T-helper 17 cell (primary cell): ENCODE measurements around the gene RIMKLB. TPM values are rescaled to one million over a fixed set of nuclear protein-coding genes. Genes with fewer than 3 reads are reported as not detected.

Experiments used
- ATAC-seq: fragments of 150-1000 bp; cut with Tn5 transposase; 2 replicates; pipeline ENCODE4 v1.10.0; 2021; ENCODE audit warnings: mild to moderate bottlenecking, moderate library complexity
- DNase-seq, 3 donors: peaks; one replicate each; pipeline versions ENCODE4 v3.0.0 to v3.0.0-alpha.2; 2020 to 2021
- H3K9me3 ChIP-seq: one replicate; pipeline ENCODE4 v1.7.0; 2013; ENCODE audit warnings: low read length, mild to moderate bottlenecking; ENCODE audit not compliant: control insufficient read depth, poor library complexity, severe bottlenecking
- H3K27ac Mint-ChIP-seq: one replicate; pipeline ENCODE4 v1.8.0; 2022; ENCODE audit warnings: mild to moderate bottlenecking, moderate library complexity, mixed read lengths
- H3K27me3 Mint-ChIP-seq: one replicate; pipeline ENCODE4 v1.8.0; 2022; ENCODE audit warnings: mixed read lengths
- H3K36me3 Mint-ChIP-seq: one replicate; pipeline ENCODE4 v1.8.0; 2022; ENCODE audit warnings: low read depth, mixed read lengths
- H3K4me1 Mint-ChIP-seq: one replicate; pipeline ENCODE4 v1.8.0; 2022; ENCODE audit warnings: mild to moderate bottlenecking, mixed read lengths
- H3K4me3 Mint-ChIP-seq: one replicate; pipeline ENCODE4 v1.8.0; 2022; ENCODE audit warnings: mild to moderate bottlenecking, moderate library complexity, mixed read lengths
- total RNA-seq, 4 donors: library from RNA in 2 of 4; stranded (reverse) in 2 of 4; gene quantifications; one replicate each; pipeline ENCODE4 v1.2.3 and lab custom pipeline; 2022 to 2026

The RIMKLB gene
- total RNA-seq, 2 donors from 2014 or later, result 15.1 to 15.2 TPM

GRCh38 chr12:8676651-8677050 lies 21.1 kb upstream of the RIMKLB start:
- H3K27ac Mint-ChIP-seq, result no peak overlapping the region
- ATAC-seq (no peak), DNase-seq (no peak)
- peaks cover 4% of the 10 kb centered on the region for H3K36me3 Mint-ChIP-seq
- H3K4me3 Mint-ChIP-seq, result no peak overlapping the region
- peaks cover 15% of the 10 kb centered on the region for H3K27me3 Mint-ChIP-seq
- no peaks in the 10 kb centered on the region for H3K9me3 ChIP-seq
- peaks cover 8% of the 10 kb centered on the region for H3K4me1 Mint-ChIP-seq

DNA sequence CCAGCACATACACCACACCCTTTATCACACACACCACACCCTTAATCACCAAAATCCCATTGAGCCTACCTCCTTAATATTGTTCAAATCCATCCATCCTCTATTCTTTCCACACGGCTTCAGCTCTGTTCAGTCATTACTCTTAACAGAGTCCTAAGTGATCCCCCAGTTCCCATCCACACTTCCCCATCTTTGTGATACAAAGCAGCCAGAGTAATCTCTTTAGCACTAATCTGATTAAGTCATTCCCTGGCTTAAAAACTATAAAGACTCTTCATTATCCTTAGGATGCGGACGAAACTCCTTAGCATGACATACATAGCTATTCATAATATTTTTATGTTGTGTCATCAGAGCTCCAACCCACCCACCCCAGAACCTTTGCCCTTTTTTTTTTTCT lies 20.4 kb upstream of the RIMKLB start:
- DNase-seq, result no peak
- H3K27ac Mint-ChIP-seq, result no peak overlapping the region
- H3K36me3 Mint-ChIP-seq, result peaks cover 4% of the 10 kb centered on the region
- H3K4me3 Mint-ChIP-seq, result no peak overlapping the region
- H3K27me3 Mint-ChIP-seq, result peaks cover 22% of the 10 kb centered on the region
- H3K9me3 ChIP-seq, result no peaks in the 10 kb centered on the region
- peaks cover 8% of the 10 kb centered on the region for H3K4me1 Mint-ChIP-seq
- ATAC-seq, result no peak

DNA sequence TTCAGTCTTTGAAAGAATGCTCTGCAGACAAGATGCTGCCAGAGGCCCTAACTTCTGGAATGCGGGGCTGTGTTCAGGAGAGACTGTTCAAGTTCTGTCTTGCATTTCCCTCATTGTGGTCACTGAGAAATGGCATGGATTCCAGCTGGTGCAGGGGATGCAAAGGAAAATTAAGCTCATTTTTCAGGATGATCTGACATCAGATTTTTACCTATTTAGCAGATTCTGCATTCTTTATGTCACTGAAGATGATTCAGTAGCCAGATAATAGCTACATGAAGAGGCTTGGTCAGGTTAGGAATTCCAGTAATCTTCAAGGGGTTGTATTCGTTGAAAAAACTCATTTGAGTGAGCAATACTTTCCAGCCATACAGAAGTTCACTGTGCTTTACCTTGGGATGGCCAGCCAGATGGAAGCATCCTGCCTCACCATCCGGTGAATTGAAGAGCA lies 19.1 kb upstream of the RIMKLB start:
- no peak for ATAC-seq
- H3K4me3 Mint-ChIP-seq, result no peak overlapping the region
- H3K4me1 Mint-ChIP-seq, result peaks cover 8% of the 10 kb centered on the region
- no peak overlapping the region for H3K27ac Mint-ChIP-seq
- no peak for DNase-seq
- peaks cover 22% of the 10 kb centered on the region for H3K27me3 Mint-ChIP-seq
- H3K9me3 ChIP-seq, result no peaks in the 10 kb centered on the region
- peaks cover 4% of the 10 kb centered on the region for H3K36me3 Mint-ChIP-seq

DNA sequence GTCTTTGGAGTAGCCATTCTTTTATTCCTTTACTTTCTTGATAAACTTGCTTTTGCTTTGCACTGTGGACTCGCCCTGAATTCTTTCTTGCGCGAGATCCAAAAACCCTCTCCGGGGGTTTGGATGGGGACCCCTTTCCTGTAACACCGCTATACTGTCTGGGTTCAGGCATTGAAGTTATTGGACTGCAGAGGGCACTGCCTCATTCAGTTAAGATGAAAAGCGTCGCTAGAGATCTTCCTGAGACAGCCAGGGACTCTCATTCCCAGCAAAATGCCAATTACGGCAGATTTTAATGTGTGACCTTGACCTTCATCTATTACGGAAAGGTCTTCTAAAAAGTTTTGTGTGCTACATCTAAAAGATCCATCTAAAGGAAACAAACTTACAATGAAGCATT lies 17.3 kb upstream of the RIMKLB start:
- ATAC-seq, result no peak
- peaks cover 4% of the 10 kb centered on the region for H3K4me1 Mint-ChIP-seq
- no peaks in the 10 kb centered on the region for H3K9me3 ChIP-seq
- H3K27me3 Mint-ChIP-seq, result peaks cover 22% of the 10 kb centered on the region
- peak overlapping the region; percentile 27 for H3K27ac Mint-ChIP-seq
- no peak for DNase-seq
- no peaks in the 10 kb centered on the region for H3K36me3 Mint-ChIP-seq
- H3K4me3 Mint-ChIP-seq, result no peak overlapping the region

GRCh38 chr12:8681129-8681884 lies 16.5 kb upstream of the RIMKLB start:
- Mint-ChIP-seq H3K27me3 (peaks cover 22% of the 10 kb centered on the region), H3K27ac (no peak overlapping the region)

GRCh38 chr12:8685051-8685450 lies 12.7 kb upstream of the RIMKLB start:
- Mint-ChIP-seq H3K27ac (no peak overlapping the region), H3K36me3 (no peaks in the 10 kb centered on the region), H3K4me1 (peaks cover 2% of the 10 kb centered on the region), H3K4me3 (no peak overlapping the region), H3K27me3 (peaks cover 20% of the 10 kb centered on the region)
- H3K9me3 ChIP-seq, result no peaks in the 10 kb centered on the region
- no peak for DNase-seq
- no peak for ATAC-seq

More at GRCh38 chr12:8681129-8681884, 16.5 kb upstream of the RIMKLB start:
- Mint-ChIP-seq H3K4me3 (no peak overlapping the region), H3K4me1 (peaks cover 4% of the 10 kb centered on the region), H3K36me3 (no peaks in the 10 kb centered on the region)
- DNase-seq, result no peak
- H3K9me3 ChIP-seq, result no peaks in the 10 kb centered on the region
- ATAC-seq, result no peak

- no peak overlapping the region for H3K4me3 Mint-ChIP-seq
- ATAC-seq (no peak), DNase-seq (no peak)
- peaks cover 7% of the 10 kb centered on the region for H3K4me1 Mint-ChIP-seq
- no peak overlapping the region for H3K27ac Mint-ChIP-seq
- H3K27me3 Mint-ChIP-seq, result peaks cover 5% of the 10 kb centered on the region
- no peaks in the 10 kb centered on the region for H3K36me3 Mint-ChIP-seq
- H3K9me3 ChIP-seq, result no peaks in the 10 kb centered on the region
These were observed 9.8 kb upstream of the RIMKLB start for GRCh38 chr12:8687846-8688601.

- Mint-ChIP-seq H3K4me3 (no peak overlapping the region), H3K4me1 (peaks cover 7% of the 10 kb centered on the region), H3K27me3 (peaks cover 5% of the 10 kb centered on the region), H3K27ac (no peak overlapping the region), H3K36me3 (no peaks in the 10 kb centered on the region)
- DNase-seq, result no peak
- no peak for ATAC-seq
- no peaks in the 10 kb centered on the region for H3K9me3 ChIP-seq
These were observed 8.1 kb upstream of the RIMKLB start for GRCh38 chr12:8689681-8690080.

- Mint-ChIP-seq H3K36me3 (no peaks in the 10 kb centered on the region), H3K27ac (no peak overlapping the region), H3K4me1 (peaks cover 13% of the 10 kb centered on the region), H3K27me3 (peaks cover 5% of the 10 kb centered on the region), H3K4me3 (no peak overlapping the region)
- ATAC-seq (no peak), DNase-seq (no peak)
- H3K9me3 ChIP-seq, result no peaks in the 10 kb centered on the region
These were observed 5.2 kb upstream of the RIMKLB start for GRCh38 chr12:8692573-8692972.

- Mint-ChIP-seq H3K36me3 (peaks cover 5% of the 10 kb centered on the region), H3K27ac (no peak overlapping the region), H3K4me3 (no peak overlapping the region), H3K27me3 (no peaks in the 10 kb centered on the region), H3K4me1 (peaks cover 20% of the 10 kb centered on the region)
- DNase-seq (no peak), ATAC-seq (no peak)
- H3K9me3 ChIP-seq, result no peaks in the 10 kb centered on the region
These were observed 2.7 kb upstream of the RIMKLB start for GRCh38 chr12:8695116-8695515.

GRCh38 chr12:8696442-8697090 lies 1.2 kb upstream of the RIMKLB start:
- DNase-seq, result no peak
- Mint-ChIP-seq H3K27ac (peak overlapping the region; percentile 75), H3K36me3 (peaks cover 8% of the 10 kb centered on the region), H3K4me1 (peaks cover 23% of the 10 kb centered on the region), H3K27me3 (no peaks in the 10 kb centered on the region), H3K4me3 (peak overlapping the region; percentile 93)
- ATAC-seq, result no peak
- H3K9me3 ChIP-seq, result no peaks in the 10 kb centered on the region

GRCh38 chr12:8697120-8697475 lies 693 bp upstream of the RIMKLB start:
- Mint-ChIP-seq H3K4me1 (peaks cover 20% of the 10 kb centered on the region), H3K27me3 (no peaks in the 10 kb centered on the region), H3K27ac (peak overlapping the region; percentile 75), H3K36me3 (peaks cover 8% of the 10 kb centered on the region), H3K4me3 (peak overlapping the region; percentile 93)
- H3K9me3 ChIP-seq, result no peaks in the 10 kb centered on the region
- ATAC-seq (peak; percentile 22), DNase-seq (no peak)

DNA sequence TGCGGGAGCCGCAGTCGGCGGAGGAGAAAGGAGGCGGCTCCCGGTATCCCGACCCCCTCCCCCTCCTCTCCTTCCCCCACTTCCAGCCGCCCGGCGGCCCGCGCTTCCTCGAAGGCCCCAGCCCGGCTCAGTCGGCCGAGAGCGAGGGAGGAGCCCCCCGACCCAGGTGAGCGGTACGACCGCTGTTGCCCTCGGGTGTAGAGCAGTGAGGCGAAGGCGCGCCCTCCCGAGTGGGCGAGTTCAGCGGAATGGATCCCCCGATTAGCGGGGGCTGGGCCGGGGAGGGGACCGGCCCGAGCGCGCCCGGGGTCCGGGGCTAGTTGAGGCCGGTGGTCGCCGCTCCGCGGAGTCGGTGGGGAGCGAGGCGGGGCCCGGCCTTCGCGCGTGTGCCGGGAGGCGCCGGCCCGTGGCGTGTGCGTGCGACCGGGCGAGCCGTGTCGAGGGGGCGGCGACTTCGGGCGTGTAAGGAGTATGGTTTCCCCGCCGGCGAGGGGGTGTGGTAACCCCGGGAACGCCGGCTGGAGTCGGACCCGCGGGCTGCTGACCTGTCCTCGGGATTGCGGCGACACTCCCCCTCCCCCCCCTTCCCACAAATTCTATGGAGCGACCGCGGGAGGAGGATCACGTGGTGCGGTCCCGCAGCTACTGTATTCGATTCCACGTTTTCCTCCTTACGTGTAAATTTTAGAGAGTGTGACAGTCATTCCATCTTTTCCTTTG lies 501 bp downstream of the RIMKLB start:
- Mint-ChIP-seq H3K27me3 (no peaks in the 10 kb centered on the region), H3K4me1 (peaks cover 18% of the 10 kb centered on the region), H3K27ac (peak overlapping the region; percentile 75), H3K36me3 (peaks cover 8% of the 10 kb centered on the region), H3K4me3 (peak overlapping the region; percentile 93)
- ATAC-seq (peak; percentile 57), DNase-seq (peak; percentile 22 to 34 (median 32))
- no peaks in the 10 kb centered on the region for H3K9me3 ChIP-seq
